Measurements from ENCODE around the gene NCLN.

DNA sequence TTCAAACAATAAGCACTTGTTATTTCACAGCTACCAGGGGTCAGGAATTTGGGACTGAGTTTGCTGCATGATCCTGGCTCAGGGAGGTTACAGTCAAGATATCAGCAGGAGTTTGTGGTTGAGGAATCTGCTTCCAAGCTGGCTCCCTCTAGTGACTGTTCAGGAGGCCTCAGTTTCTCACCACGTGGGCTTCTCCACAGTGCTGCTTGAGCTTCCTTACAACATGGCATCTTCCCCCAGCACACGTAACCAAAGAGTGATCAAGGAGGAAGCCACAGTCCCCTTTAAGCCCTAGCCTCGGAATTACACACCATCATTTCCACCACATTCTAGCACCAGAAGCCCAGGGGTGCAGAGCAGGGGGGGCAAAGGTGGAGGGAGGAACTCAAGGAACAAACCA is 67.5 kb downstream of the NCLN start:
- TF ChIP-seq, protein P1, sequence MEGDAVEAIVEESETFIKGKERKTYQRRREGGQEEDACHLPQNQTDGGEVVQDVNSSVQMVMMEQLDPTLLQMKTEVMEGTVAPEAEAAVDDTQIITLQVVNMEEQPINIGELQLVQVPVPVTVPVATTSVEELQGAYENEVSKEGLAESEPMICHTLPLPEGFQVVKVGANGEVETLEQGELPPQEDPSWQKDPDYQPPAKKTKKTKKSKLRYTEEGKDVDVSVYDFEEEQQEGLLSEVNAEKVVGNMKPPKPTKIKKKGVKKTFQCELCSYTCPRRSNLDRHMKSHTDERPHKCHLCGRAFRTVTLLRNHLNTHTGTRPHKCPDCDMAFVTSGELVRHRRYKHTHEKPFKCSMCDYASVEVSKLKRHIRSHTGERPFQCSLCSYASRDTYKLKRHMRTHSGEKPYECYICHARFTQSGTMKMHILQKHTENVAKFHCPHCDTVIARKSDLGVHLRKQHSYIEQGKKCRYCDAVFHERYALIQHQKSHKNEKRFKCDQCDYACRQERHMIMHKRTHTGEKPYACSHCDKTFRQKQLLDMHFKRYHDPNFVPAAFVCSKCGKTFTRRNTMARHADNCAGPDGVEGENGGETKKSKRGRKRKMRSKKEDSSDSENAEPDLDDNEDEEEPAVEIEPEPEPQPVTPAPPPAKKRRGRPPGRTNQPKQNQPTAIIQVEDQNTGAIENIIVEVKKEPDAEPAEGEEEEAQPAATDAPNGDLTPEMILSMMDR (IDR thresholded peaks at IDR 0.05): no peak
- no peak for TF ChIP-seq POLR2A (IDR thresholded peaks at IDR 0.05)
